Measurements from ENCODE around the gene PIGB.
"Not testable (repeated sequence)": the region's sequence is repeated elsewhere in the genome, so short reads cannot be mapped to it uniquely, and the experiment has no call there.

PIGB gene

DNA sequence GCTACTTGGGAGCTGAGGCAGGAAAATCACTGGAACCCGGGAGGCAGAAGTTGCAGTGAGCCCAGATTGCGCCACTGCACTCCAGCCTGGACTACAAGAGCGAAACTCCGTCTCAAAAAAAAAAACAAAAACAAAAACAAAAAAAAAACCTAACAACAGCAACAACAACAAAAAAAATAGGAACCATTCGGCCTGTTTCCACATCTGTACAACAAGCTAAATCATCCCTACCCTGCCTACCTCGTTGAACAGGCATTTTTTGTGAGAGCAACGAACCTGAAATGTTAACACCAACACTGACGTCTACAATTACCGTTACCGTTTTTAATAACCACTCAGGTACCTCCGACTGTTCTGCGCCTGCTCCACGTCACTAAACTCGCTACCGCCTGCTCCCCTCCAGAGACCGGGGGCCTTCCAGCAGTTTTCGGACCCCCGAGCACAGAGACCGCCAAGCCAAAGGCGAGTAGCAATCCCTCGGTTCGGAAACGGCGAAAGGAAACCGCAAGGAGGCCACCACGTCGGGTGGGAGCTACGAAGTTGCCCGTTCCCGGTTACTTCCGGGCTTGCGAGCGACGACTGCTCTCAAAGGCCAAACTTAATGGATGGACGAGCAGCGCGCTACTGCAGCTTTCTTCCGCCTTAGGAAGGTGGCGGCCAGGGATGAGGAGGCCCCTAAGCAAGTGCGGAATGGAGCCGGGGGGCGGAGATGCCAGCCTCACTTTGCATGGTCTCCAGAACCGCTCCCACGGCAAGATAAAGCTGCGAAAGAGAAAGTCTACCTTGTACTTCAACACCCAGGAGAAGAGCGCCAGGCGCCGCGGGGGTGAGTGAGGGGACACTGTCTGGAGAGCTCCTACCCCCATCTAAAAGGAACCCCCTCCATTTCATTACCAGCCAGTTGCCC, at the start of gene PIGB, which contains the start of gene PIGBOS1:
Gene PIGB (plus strand): TSS at position 635 of the 907 bp plus-strand sequence. CDS start 29 bp downstream, at position 664.
Gene PIGBOS1 (minus strand): TSS at position 536 of the 907 bp plus-strand sequence. CDS start 1,331 bp downstream, outside the sequence.
- DNase-seq (ENCODE audit: low read depth in 2 of 2): peak; percentile 62 to 67

DNA sequence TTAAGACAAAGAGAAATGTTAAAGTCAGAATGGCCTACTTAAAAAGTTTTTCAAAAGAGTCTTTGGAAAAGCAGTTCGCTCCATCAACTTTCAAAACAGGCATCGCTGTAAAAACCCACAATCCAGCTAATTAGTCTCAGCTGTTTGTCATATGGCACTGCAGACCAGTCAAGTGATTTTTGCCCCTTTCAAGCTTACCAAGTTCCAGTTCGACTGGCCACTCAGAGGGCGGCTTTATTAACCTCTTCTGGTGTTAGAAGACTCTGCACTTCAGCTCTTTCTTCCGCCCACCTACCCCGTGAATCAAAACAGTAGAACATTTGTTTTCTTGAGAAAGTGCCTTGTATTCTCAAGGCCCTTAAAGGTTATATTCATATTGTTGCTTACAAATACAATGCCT, 48.7 kb upstream of the PIGB start:
- DNase-seq (ENCODE audit: low read depth in 2 of 2): no peak

DNA sequence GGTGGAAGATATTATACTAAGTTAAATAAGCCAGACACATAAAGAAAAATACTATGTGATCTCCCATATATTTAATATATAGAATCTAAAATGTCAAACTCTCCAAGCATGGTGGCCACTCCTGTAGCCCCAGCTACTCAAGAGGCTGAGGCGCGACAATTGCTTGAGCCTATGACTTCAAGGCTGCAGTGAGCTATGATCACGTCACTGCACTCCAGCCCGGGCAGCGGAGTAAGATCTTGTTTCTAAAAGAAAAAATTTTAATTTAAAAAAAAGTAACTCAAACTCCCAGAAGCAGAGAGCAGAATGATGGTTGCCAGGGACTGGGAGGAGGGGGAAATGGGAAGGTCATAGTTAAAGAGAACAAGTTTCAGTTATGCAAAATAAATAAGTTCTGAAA, 42.7 kb upstream of the PIGB start:
- DNase-seq (ENCODE audit: low read depth in 2 of 2): no peak

DNA sequence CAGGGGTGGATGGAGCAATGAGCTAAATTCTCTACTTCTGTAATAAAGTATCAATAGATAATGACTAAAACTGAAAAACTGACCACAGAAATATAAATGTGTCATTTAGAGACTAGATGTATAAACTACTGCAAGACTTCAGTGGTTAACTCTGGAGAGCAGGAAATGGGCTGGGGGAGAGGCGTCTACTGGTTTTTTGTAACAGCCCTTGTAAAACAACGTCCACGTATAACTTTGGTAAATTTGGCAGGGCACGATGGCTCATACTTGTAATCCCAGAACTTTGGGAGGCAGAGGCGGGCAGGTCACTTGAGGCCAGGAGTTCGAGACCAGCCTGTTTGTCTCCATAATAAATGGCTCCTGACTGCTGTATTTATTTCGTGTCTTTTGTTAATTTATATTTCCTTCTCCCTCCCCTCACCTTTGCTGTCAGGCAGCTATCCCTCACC, 41.9 kb upstream of the PIGB start:
- DNase-seq (ENCODE audit: low read depth in 2 of 2): peak in 1 of 2 donors; percentile 42

DNA sequence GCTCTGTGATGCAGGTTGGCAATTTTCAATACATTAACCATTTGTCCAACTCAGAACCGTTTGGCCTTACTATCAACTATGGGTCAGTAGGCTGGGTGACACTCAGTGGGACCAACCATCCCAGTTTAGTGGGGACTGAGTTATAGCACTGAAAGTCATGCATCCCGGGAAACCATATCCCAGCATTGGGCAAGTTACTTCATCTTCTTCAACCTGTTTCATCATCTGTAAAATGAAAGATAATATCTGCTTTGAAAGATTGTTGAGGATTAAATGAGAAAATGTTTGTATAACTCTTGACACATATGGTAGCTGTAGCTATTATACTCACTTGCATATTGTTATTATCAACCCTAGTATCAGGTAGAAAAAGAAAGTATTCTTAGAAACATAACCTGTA, 41.3 kb upstream of the PIGB start:
- no peak for DNase-seq (ENCODE audit: low read depth in 2 of 2)

DNA sequence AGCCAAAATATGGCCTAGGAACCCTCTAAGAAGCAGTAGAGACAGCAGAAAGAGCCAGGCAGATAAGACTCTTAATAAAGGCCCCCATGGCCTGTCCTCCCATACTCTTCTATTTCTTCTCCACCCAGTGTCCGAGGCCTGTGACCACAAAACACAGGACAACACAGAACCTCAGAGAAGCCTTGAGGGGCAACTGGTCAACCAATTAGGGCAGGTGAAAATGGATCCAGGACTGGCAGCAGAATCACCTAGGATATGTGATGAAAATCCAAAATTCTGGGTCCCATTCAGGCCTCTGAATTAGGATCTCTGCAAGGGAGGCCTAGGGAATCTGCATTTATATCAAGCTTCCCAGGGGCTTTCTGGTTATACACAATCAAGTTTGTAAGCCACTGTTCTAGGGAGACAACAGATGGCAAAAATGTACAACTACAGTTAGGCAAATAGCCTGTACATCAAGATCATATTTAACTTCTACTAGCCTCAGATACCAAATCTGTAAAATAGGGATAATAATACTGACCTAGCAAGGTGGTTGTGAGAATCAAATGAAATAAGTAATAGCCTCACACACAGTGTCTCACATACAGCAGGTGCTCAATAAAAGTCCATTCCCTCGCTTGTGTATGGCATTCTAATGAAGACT, 39.8 kb upstream of the PIGB start:
- no peak for DNase-seq (ENCODE audit: low read depth in 2 of 2)

DNA sequence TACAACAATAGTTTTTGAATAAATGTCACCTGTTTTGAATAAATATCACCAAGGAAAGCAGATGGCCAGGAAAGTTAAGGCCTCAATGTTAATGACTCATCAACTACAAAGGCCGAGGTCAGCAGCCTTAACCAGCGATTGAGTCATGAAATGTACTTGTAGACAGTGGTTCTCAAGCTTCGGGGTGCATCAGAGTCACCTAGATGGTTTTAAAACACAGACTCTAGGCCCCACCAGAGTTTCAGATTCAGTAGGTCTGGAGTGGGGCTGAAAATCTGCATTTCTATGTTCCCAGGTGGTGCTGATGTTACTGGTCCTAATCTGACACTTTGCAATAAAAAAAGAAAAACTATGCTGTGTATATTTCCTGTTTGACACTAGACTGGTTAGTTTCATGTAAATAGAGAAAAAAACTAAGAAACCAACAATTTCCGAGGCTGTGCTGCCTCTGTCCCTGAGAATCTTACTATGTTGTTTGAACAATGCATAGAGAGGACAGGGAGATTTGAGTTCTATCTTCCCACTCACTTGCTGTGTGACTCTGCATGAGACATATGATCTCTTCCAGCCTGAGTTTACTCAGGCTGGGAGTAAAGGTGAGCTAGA, 39.2 kb upstream of the PIGB start:
- DNase-seq (ENCODE audit: low read depth in 2 of 2): peak; percentile 47 to 51

DNA sequence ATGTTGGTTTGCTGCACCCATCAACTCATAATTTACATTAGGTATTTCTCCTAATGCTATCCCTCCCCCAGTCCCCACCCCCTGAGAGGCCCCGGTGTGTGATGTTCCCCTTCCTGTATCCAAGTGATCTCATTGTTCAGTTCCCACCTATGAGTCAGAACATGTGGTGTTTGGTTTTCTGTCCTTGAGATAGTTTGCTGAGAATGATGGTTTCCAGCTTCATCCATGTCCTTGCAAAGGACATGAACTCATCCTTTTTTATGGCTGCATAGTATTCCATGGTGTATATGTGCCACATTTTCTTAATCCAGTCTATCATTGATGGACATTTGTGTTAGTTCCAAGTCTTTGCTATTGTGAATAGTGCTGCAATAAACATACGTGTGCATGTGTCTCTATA, 38.4 kb upstream of the PIGB start:
- peak in 1 of 2 donors; percentile 24 for DNase-seq (ENCODE audit: low read depth in 2 of 2)

DNA sequence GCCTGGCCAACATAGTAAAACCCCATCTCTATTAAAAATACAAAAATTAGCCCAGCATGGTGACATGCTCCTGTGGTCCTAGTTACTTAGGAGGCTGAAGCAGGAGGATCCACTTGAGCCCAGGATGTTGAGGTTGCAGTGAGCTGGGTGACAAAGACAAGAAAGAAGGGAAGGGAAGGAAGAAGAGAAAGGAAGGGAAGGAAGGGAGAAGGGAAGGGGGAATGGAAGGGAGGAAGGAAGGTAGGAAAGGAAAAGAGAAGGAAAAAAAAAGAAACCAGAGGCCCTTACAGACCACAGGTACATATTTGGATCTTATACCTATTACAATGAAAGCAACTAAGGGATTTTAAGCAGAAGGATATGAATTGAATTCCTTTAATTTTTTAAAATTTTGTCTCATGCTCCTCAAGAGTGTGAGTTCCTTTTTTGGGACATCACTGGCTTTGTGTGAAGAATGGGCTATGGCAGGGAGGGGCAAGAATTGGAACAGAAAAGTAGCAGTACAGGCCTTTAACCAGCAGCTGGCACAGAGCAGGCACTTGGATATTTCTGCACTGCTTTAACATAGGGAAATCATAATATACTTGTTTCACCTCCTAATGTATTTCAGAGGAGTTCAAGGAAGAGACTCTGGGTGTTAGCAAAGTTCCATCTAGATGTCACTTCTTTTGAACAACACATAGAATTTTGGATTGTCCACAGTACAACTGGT, 37.3 kb upstream of the PIGB start:
- no peak for DNase-seq (ENCODE audit: low read depth in 2 of 2)

DNA sequence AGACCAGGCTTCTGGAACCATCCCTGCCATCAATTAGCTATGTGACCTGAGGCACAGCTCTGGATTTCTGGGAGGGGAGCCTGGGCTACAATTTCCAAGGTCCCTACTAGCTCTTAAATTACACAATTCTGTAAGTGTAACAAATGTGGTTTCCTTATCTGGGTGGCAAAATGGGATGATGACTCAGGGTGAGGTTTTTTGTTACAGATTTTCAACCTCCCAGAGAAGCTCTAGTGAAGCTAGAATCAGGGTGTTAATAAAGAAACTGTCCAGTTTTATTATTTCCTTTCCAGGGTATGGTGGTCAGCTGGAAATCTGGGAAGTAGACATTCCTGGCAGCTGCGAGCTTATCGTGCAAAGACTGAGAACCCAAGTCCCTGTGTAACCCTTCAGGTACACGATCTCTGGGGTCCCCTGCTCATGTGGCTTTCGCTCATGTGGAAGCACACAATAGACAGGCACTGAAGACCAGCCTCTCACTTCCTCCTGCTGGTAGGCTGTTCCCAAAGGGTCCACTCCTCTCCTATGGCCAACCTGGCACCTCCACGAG, 36.7 kb upstream of the PIGB start:
- no peak for DNase-seq (ENCODE audit: low read depth in 2 of 2)

DNA sequence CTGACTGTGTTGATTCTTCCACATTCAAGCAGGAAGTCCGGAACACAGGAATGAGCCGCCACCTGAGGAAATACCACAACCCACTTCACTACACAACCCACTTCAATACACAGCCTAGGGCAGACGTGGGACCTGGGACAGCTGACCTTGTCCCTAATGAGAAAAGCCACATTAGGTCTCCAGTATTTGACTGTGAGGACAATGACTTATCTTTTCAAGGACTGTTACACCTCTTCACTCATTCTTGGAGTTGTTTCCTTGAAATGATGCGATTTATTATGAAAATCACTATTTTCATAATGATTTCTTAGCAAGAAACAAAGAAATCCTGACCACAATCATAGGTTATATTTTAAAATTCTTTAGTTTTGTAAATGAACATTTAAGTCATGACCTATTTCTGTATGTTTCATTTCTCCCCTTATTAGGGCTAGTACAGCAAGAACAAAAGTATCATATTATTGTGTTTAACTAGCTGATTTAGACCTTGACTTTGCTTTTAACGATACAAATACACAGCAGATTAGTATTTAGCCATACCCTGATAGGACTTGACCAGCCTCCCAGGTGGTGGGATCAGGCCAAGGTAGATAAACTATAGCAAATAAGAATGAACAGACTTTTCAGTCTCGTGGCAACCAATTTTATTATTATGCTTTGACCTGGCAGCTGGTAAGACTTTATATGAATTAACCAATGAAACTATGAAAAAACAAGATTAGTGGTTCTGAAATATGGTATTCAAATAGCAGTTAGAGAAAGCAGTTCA, 35.5 kb upstream of the PIGB start:
- no peak for DNase-seq (ENCODE audit: low read depth in 2 of 2)

DNA sequence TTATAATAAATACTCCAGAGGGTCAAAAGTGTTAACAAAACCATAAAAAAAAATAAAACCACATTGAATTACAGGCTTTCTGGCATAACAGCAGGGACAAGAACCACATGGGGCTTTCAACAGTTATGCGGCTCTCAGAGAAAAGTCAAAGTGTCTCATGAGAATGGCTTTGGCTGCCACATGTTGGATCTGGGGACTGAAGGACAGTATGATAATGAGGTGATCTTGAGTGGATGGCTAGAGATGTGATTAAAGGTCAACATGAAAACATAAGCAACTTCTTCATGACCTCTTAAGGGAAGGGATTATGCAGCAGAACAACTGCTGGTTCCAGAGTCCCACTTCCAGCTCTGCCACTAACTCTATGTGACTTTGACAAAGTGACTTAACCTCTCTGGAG, 34.6 kb upstream of the PIGB start:
- no peak for DNase-seq (ENCODE audit: low read depth in 2 of 2)

DNA sequence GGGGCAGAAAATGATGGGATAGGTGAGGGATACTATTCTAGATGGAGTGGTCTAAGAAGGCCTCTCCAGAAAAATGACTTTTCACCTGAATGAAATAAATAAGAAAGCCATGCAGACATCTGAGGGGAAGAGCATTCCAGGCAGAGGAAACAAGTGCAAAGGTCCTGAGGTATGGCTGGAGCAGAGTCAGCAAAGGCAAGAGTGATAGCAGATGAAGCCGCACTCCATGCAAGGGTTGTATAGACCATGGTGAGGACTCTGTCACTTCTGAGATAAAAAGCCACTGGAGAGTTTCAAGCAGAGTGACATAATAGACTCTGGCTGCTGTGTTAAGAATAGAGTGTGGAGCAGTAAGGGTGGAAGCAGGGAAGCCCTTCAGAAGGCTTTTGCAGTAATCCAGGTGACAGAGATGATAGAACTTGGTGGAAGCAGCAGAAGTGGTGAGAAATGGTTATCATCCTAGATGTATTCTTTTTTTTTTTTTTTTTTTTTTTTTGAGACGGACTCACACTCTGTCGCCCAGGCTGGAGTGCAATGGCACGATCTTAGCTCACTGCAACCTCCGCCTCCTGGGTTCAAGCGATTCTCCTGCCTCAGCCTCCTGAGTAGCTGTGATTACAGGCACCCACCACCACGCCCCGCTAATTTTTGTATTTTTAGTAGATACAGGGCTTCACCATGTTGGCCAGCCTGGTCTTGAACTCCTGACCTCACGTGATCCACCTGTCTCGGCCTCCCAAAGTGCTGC, 32.4 kb upstream of the PIGB start:
- not testable (repeated sequence) for DNase-seq (ENCODE audit: low read depth in 2 of 2)

DNA sequence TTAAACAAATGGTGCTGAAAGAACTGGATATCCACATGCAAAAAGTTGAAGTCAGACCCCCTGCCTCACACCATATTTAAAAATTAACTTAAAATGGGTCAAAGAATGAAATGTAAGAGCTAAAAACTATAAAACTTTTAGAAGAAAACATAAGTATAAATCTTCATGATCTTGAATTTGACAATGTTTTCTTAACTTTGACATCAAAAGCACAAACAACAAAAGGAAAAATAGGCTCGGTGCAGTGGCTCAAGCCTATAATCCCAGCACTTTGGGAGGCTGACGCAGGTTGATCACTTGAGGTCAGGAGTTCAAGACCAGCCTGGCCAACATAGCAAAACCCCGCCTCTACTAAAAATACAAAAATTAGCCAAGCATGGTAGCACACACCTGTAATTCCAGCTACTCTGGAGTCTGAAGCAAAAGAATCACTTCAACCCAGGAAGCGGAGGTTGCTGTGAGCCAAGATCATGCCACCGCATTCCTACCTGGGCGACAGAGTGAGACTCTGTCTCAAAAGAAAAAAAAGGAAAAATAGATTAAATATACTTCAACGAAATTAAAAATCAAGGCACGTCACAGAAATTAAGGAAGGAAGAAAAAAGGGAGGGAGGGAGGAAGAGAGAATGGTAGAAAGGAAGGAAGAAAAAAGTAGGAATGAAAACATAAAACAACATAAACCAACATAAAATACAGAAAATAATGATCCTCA, 30.9 kb upstream of the PIGB start:
- DNase-seq (ENCODE audit: low read depth in 2 of 2): no peak

DNA sequence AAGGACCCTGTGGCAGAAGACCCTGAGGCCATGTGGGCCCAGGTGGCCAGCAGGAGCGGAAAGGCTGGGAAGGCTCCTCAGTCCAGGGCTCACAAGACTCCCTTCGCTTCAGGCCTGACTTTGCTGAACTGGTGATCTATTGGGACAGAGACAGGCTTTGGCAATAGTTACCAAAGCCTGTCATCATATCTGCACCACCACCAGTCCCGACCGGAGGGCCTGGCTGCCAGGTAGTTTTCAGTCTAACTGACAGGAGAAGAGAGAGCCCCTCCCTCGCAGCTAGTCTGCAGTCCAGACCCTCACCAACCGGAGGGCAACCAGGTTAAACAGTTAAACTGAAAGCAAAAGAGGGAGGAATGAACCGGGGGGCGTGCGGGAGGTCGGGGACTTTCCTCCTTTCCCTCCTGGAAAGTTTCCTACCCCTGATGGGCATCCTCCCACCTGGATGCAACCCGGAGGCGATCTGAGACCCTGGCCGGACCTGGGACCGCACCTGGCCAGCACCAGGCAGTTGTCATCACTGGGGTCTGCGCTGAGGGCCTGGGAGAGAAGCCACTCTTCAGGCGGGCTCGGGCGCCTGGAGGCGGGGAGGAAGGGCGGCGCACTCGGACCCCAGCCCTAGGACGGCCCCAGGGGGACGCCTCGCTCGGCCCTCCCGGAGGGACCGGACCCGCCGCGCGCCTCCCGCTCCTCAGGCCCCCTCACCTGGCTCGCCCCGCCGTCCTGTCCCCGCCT, 29.8 kb upstream of the PIGB start:
- peak; percentile 31 to 39 for DNase-seq (ENCODE audit: low read depth in 2 of 2)

DNA sequence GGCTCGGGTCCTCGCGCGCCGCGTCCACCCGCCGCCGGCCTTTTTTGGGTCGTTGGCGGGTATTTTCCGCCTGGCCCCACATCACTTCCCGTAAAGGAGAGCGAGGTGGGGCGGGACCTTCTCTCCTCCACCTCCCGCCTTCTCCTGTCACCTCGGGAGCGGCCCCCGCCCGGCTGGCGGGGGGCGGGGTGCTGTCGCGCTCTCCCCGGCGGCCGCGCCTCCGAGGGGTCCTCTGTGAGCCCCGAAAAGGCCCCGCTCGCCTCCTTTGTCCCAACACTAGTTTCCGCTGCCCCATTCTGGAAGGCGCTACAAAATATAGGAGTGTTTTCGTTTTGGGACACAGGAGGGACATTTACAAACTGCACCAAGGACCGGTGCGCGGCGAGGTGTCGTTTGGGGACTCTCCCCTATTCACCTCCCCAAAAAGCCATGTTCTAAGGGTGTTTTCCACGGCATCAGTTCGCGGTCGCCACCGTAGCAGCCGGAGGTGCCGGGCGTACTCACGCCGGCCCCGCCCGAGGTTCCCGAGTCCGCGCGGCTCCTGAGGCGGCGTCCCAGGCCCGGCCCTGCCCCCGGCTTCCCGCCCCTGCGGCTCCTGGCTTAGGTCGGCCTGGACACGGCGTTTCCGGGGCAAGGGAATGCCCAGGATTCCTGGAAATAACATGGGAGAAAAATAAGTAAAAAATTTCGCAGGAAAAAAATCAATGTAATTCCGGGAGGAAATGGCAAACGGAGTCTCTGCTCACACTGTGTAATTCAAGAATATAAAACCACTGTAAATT, 29.1 kb upstream of the PIGB start, which contains the start of gene RAB27A:
Gene RAB27A (minus strand): TSS at position 68 of the 782 bp plus-strand sequence. CDS start 54,879 bp downstream, outside the sequence.
- DNase-seq (ENCODE audit: low read depth in 2 of 2): peak; percentile 75 to 76

DNA sequence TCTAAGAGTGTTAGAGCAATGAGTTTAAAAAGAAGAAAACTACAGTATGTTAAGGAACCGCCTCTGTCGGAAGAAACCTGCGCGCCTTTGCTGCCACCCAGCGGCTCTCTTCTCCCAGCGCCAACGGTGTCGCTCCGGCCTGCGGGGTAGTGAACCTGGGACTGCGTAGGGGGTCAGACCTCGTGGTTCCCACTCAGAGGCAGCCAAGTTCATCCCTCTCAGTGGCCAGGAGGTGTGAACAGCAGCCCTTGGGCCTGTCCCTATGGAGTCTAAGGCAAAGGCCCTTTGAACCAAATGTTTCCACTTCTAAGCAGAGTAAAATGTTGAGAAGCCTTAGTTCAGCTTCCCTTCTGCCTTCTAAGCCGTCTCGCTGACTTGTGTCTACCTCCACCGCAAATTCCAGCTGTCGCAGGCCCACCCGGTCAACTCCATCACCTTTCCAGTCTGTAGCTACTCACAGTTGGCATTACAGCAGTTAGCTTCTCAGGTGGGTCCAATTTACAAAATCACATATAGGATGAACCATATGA, 28.4 kb upstream of the PIGB start:
- DNase-seq (ENCODE audit: low read depth in 2 of 2): peak; percentile 76 to 80

All from stimulated activated CD4-positive, alpha-beta T cell treated with anti-CD3 and anti-CD28 coated beads, Interleukin-15, amount 100 ng/mL, for 48 hours (primary cell).